Measurements from ENCODE around the gene AMIGO3. TPM values are rescaled to one million over a fixed set of nuclear protein-coding genes. Genes with fewer than 3 reads are reported as not detected.
"Not testable (repeated sequence)": the region's sequence is repeated elsewhere in the genome, so short reads cannot be mapped to it uniquely, and the experiment has no call there.

The AMIGO3 gene
- polyA plus RNA-seq (2013, experiment 1 of 2; ENCODE audit: insufficient read length) = 0.51 TPM
- polyA plus RNA-seq (2013, experiment 2 of 2; ENCODE audit: insufficient read length) = 1.1 TPM

- peak; percentile 93 for DNase-seq
Observed at GRCh38 chr3:49719214-49719884, at the start of gene AMIGO3. Gene AMIGO3, minus strand, starts transcription at chr3:49719684. Its CDS starts 219 bp downstream, at chr3:49719465.

GRCh38 chr3:49763981-49764380 is 44.5 kb upstream of the AMIGO3 start:
- no peak for DNase-seq

GRCh38 chr3:49761661-49762060 is 42.2 kb upstream of the AMIGO3 start:
- DNase-seq = no peak

- no peak for DNase-seq
Observed at GRCh38 chr3:49759226-49759625, 39.7 kb upstream of the AMIGO3 start.

GRCh38 chr3:49757197-49757596 is 37.7 kb upstream of the AMIGO3 start:
- no peak for DNase-seq

- DNase-seq = no peak
Observed at GRCh38 chr3:49756036-49756435, 36.6 kb upstream of the AMIGO3 start.

- DNase-seq = no peak
Observed at GRCh38 chr3:49754536-49754935, 35.1 kb upstream of the AMIGO3 start.

- DNase-seq = no peak
Observed at GRCh38 chr3:49751501-49751900, 32.0 kb upstream of the AMIGO3 start.

GRCh38 chr3:49750056-49750455 is 30.6 kb upstream of the AMIGO3 start:
- no peak for DNase-seq

GRCh38 chr3:49748874-49749273 is 29.4 kb upstream of the AMIGO3 start:
- not testable (repeated sequence) for DNase-seq

- peak; percentile 21 for DNase-seq
Observed at GRCh38 chr3:49747792-49748480, 28.5 kb upstream of the AMIGO3 start.

GRCh38 chr3:49745986-49746385 is 26.5 kb upstream of the AMIGO3 start:
- no peak for DNase-seq

GRCh38 chr3:49740427-49740826 is 20.9 kb upstream of the AMIGO3 start:
- no peak for DNase-seq

- no peak for DNase-seq
Observed at GRCh38 chr3:49738067-49738713, 18.7 kb upstream of the AMIGO3 start.

- DNase-seq = no peak
Observed at GRCh38 chr3:49734752-49735151, 15.3 kb upstream of the AMIGO3 start.

GRCh38 chr3:49733551-49733950 is 14.1 kb upstream of the AMIGO3 start:
- no peak for DNase-seq

- no peak for DNase-seq
Observed at GRCh38 chr3:49732597-49732996, 13.1 kb upstream of the AMIGO3 start.

- no peak for DNase-seq
Observed at GRCh38 chr3:49729966-49730609, 10.6 kb upstream of the AMIGO3 start.

- no peak for DNase-seq
Observed at GRCh38 chr3:49727924-49728361, 8.5 kb upstream of the AMIGO3 start.

- DNase-seq = no peak
Observed at GRCh38 chr3:49727154-49727923, 7.9 kb upstream of the AMIGO3 start.

- DNase-seq = no peak
Observed at GRCh38 chr3:49725906-49726681, 6.6 kb upstream of the AMIGO3 start.

All from fibroblast of skin of abdomen (primary cell).